Activated CD8-positive, alpha-beta T cell treated with anti-CD3 and anti-CD28 coated beads for 36 hours (primary cell): Measurements from ENCODE around the gene RNF126. TPM values are rescaled to one million over a fixed set of nuclear protein-coding genes. Genes with fewer than 3 reads are reported as not detected.
A peak's percentile ranks its signal among the peaks of the same experiment; 100 is the strongest.

ENCODE experiments used
- ATAC-seq: fragments of 200-7000 bp; cut with Tn5 transposase; one replicate; pipeline ENCODE4 v1.10.0; 2021; ENCODE audit warnings: mild to moderate bottlenecking, moderate library complexity
- CTCF ChIA-PET: fragments of 350-600 bp; sonication (Branson Sonifier 250); formaldehyde crosslinking; loops from one replicate; lab custom pipeline; 2021; ENCODE audit warnings: antibody characterized with exemption; lab: Charles Lee
- POLR2A ChIA-PET: fragments of 350-600 bp; sonication (Branson Sonifier 250); formaldehyde crosslinking; loops from one replicate; lab custom pipeline; 2021; ENCODE audit warnings: antibody characterized with exemption; lab: Charles Lee
- DNase-seq: peaks from one replicate; pipeline ENCODE4 v3.0.0-alpha.2; 2020
- H3K27ac Mint-ChIP-seq: one replicate; pipeline ENCODE4 v1.8.0; 2021; ENCODE audit warnings: mild to moderate bottlenecking, mixed read lengths
- H3K27me3 Mint-ChIP-seq: one replicate; pipeline ENCODE4 v1.8.0; 2021; ENCODE audit warnings: mixed read lengths
- H3K36me3 Mint-ChIP-seq: one replicate; pipeline ENCODE4 v1.8.0; 2021; ENCODE audit warnings: low read depth, mixed read lengths
- H3K4me1 Mint-ChIP-seq: one replicate; pipeline ENCODE4 v1.8.0; 2021; ENCODE audit warnings: low read depth, mixed read lengths
- H3K4me3 Mint-ChIP-seq: one replicate; pipeline ENCODE4 v1.8.0; 2021; ENCODE audit warnings: mild to moderate bottlenecking, moderate library complexity, mixed read lengths
- H3K9me3 Mint-ChIP-seq: one replicate; pipeline ENCODE4 v1.8.0; 2021; ENCODE audit warnings: mixed read lengths
- intact Hi-C: fragments of 100-400 bp; cut with micrococcal nuclease; formaldehyde crosslinking; loops from one replicate; pipeline ENCODE4 v1.10.0; 2022
- total RNA-seq, 2 experiments: library from RNA; stranded (reverse); gene quantifications; one replicate each; pipeline ENCODE4 v1.2.3, GENCODE V29; 2021
- TF ChIP-seq, protein P1 (sequence below): fragments of 200-600 bp; IDR thresholded peaks from one replicate; pipeline ENCODE4 v1.8.0; 2022; ENCODE audit warnings: antibody characterized with exemption, mild to moderate bottlenecking

The RNF126 gene
- total RNA-seq, 2 experiments from 2014 or later, result 99.1 to 101 TPM

- H3K27me3 Mint-ChIP-seq, result no peaks in the 10 kb centered on the region
- TF ChIP-seq, protein P1, sequence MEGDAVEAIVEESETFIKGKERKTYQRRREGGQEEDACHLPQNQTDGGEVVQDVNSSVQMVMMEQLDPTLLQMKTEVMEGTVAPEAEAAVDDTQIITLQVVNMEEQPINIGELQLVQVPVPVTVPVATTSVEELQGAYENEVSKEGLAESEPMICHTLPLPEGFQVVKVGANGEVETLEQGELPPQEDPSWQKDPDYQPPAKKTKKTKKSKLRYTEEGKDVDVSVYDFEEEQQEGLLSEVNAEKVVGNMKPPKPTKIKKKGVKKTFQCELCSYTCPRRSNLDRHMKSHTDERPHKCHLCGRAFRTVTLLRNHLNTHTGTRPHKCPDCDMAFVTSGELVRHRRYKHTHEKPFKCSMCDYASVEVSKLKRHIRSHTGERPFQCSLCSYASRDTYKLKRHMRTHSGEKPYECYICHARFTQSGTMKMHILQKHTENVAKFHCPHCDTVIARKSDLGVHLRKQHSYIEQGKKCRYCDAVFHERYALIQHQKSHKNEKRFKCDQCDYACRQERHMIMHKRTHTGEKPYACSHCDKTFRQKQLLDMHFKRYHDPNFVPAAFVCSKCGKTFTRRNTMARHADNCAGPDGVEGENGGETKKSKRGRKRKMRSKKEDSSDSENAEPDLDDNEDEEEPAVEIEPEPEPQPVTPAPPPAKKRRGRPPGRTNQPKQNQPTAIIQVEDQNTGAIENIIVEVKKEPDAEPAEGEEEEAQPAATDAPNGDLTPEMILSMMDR, result no peak
- POLR2A ChIA-PET, result no interaction called here
- H3K4me1 Mint-ChIP-seq, result peaks cover 19% of the 10 kb centered on the region
- intact Hi-C loops, result no loop called here
- CTCF ChIA-PET, result no interaction called here
- H3K9me3 Mint-ChIP-seq, result no peaks in the 10 kb centered on the region
- DNase-seq (no peak), ATAC-seq (no peak)
- peaks cover 29% of the 10 kb centered on the region for H3K36me3 Mint-ChIP-seq
- no peak overlapping the region for H3K27ac Mint-ChIP-seq
- no peak overlapping the region for H3K4me3 Mint-ChIP-seq
These were observed 49.1 kb downstream of the RNF126 start for GRCh38 chr19:613732-614567.

DNA sequence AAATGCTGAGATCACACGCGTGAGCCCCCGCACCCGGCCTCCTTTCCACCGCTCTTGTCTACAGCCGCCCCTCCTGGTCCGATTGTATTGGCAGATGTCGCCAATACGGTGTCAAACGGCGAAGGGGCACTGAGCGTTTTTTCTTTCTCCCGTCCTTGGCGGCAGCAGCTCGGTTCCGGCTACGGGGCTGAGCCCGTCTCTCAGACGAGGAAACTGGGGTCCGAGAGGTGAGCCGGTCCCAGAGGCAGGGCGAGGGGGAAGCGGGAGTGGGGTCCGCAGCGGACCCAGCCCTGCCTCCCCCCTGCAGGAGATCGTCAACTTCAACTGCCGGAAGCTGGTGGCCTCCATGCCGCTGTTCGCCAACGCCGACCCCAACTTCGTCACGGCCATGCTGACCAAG, 50.1 kb downstream of the RNF126 start:
- intact Hi-C loops, result no loop called here
- Mint-ChIP-seq H3K4me3 (no peak overlapping the region), H3K4me1 (peaks cover 19% of the 10 kb centered on the region), H3K36me3 (peaks cover 21% of the 10 kb centered on the region), H3K27me3 (no peaks in the 10 kb centered on the region), H3K27ac (no peak overlapping the region), H3K9me3 (no peaks in the 10 kb centered on the region)
- POLR2A ChIA-PET, result interaction anchor here (1.2 to 1.7 kb wide), 2 partner anchors 12 to 18 kb away, joined by 4 to 6 read pairs; no protein-coding TSS in a partner anchor
- TF ChIP-seq, protein P1, result no peak
- CTCF ChIA-PET, result interaction anchor here (2.3 kb wide), 1 partner anchor 29 kb away, joined by 8 read pairs; no protein-coding TSS in a partner anchor
- DNase-seq (no peak), ATAC-seq (no peak)

DNA sequence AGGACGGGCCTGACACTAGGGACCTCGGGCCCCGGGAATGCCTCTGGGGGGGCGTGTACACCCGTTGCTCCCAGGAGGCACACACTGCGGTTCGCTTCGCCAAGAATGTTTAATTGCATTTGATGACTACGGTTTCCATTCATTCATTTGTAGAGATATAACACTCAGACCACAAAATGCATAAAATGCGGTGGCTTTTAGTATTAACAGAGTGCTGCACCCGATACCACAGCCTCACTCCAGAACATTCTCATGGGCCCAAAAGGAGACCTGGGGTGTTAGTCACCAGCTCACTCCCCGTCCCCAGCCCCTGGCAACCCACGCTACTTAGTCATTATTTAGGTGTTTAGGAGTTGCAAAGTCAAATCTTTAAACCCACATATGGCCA, 51.5 kb downstream of the RNF126 start:
- intact Hi-C loops, result no loop called here
- TF ChIP-seq, protein P1, result no peak
- peak overlapping the region; percentile 95 for H3K27ac Mint-ChIP-seq
- ChIA-PET POLR2A (interaction anchor here (1.6 to 1.7 kb wide), 2 partner anchors 10 to 20 kb away, joined by 4 to 6 read pairs; no protein-coding TSS in a partner anchor), CTCF (interaction anchor here (0.6 to 2.3 kb wide), 3 partner anchors 28 to 80 kb away, joined by 3 to 8 read pairs (median 6); partner anchors contain the start of gene CDC34)
- DNase-seq, result peak; percentile 84
- no peaks in the 10 kb centered on the region for H3K27me3 Mint-ChIP-seq
- peaks cover 14% of the 10 kb centered on the region for H3K36me3 Mint-ChIP-seq
- H3K4me3 Mint-ChIP-seq, result peak overlapping the region; percentile 75
- no peaks in the 10 kb centered on the region for H3K9me3 Mint-ChIP-seq
- peak; percentile 71 for ATAC-seq
- H3K4me1 Mint-ChIP-seq, result peaks cover 19% of the 10 kb centered on the region

DNA sequence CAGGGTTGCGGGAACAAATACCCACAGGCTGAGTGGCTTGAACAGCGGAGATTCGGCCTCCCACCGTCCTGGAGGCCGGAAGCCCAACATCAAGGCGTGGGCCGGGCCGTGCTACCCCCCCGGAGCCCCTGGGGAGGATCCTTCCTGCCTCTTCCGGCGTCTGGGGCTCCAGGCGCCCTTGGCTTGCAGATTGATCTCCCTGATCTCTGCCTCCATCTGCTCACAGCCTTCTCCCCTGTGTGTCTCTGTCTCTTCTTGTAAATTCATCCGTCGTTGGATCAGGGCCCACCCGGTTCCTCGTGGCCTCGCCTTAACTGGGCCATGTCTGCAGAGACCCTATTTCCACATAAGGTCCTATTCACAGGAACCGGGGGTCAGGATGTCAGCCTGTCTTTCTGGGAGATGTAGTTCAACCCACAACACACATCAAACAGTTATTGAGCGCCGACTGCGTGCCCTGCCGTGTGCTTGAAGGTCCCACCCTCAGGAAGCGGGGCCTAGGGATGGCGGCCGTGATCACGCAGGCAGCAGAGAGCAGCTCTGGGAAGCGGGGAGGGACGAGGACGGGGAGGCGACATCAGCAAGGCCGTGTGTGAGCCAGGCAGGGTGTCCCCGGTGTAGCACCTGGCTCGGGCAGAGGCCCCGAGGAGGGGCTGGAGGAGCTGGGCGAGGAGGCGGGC, 52.1 kb downstream of the RNF126 start:
- intact Hi-C loops, result no loop called here
- Mint-ChIP-seq H3K4me3 (peak overlapping the region; percentile 75), H3K27me3 (no peaks in the 10 kb centered on the region), H3K9me3 (no peaks in the 10 kb centered on the region), H3K36me3 (peaks cover 14% of the 10 kb centered on the region), H3K4me1 (peaks cover 19% of the 10 kb centered on the region), H3K27ac (peak overlapping the region; percentile 95)
- POLR2A ChIA-PET, result interaction anchor here (1.1 to 1.6 kb wide), 2 partner anchors 11 to 556 kb away, joined by 3 to 4 read pairs; no protein-coding TSS in a partner anchor
- TF ChIP-seq, protein P1, result no peak
- peak; percentile 64 for ATAC-seq
- peak; percentile 75 for DNase-seq
- CTCF ChIA-PET, result interaction anchor here (0.6 to 2.3 kb wide), 2 partner anchors 27 to 62 kb away, joined by 3 to 8 read pairs; no protein-coding TSS in a partner anchor
